HepG2 (cell line): ENCODE results near the gene OLAH. TPM values are rescaled to one million over a fixed set of nuclear protein-coding genes. Genes with fewer than 3 reads are reported as not detected.

Experiments
- ATAC-seq: fragments of 200-7000 bp; cut with Tn5 transposase; 3 replicates; pipeline ENCODE4 v1.9.1; 2020; ENCODE audit warnings: mild to moderate bottlenecking, moderate library complexity
- BruUV-seq: library from RNA; stranded (reverse); fragments of 400-500 nt; replicated peaks from 2 replicates; lab custom pipeline; 2021; lab: Mats Ljungman, UMichigan
- CTCF ChIA-PET: fragments of 300-600 bp; formaldehyde crosslinking; extraction: SDS; loops from one replicate; lab custom pipeline; 2021; ENCODE audit warnings: low total read pairs, inconsistent platforms, low intra/inter-chr PET ratio; lab: Yijun Ruan, JAX
- POLR2A ChIA-PET: fragments of 350-600 bp; sonication (Branson Sonifier 250); formaldehyde crosslinking; loops from one replicate; lab custom pipeline; 2020; ENCODE audit warnings: antibody characterized with exemption, inconsistent platforms; lab: Yijun Ruan, JAX
- DNase-seq: peaks from one replicate; pipeline ENCODE4 v3.0.0-alpha.2; 2015; ENCODE audit warnings: low spot score
- FAIRE-seq: peaks from 3 replicates; lab custom pipeline; 2011; peaks lifted over from hg19 to GRCh38; lab: Jason Lieb, UNC
- H2AFZ ChIP-seq: one replicate; pipeline ENCODE4 v1.6.1; 2011; ENCODE audit warnings: low read length, inconsistent platforms
- H3K27ac ChIP-seq: fragments of 300-600 bp; 3 replicates; pipeline ENCODE4 v1.8.0; 2011; ENCODE audit warnings: mixed run types, mild to moderate bottlenecking, mixed read lengths, low read length, inconsistent platforms; ENCODE audit not compliant: insufficient read depth; ENCODE audit errors: extremely low read length
- H3K27me3 ChIP-seq, 2 experiments: fragments of 200-600 bp in 1 of 2; 2 replicates in 1 of 2; 3 replicates in 1 of 2; pipeline versions ENCODE4 v1.6.0 to v1.8.0; 2011; ENCODE audit warnings: low read length in 2 of 2, mild to moderate bottlenecking in 2 of 2, moderate library complexity in 2 of 2, inconsistent platforms in 1 of 2; ENCODE audit not compliant: insufficient read depth in 2 of 2, control insufficient read depth in 1 of 2
- H3K36me3 ChIP-seq, 2 experiments: fragments of 200-600 bp in 1 of 2; replicated peaks in 1 of 2; 2 replicates in 1 of 2; 3 replicates in 1 of 2; pipeline versions ENCODE4 v1.5.1 to v1.8.0; 2011; ENCODE audit warnings: low read length in 2 of 2, inconsistent platforms in 1 of 2; ENCODE audit not compliant: insufficient read depth in 2 of 2, control insufficient read depth in 1 of 2
- H3K4me1 ChIP-seq: 2 replicates; pipeline ENCODE4 v1.5.1; 2012; ENCODE audit warnings: low read length, inconsistent platforms; ENCODE audit not compliant: insufficient read depth
- H3K4me2 ChIP-seq: 2 replicates; pipeline ENCODE4 v1.6.0; 2011; ENCODE audit warnings: low read depth, low read length, inconsistent platforms
- H3K4me3 ChIP-seq, 3 experiments: fragments of 200-600 bp in 1 of 3; sonication (generic), shearing (Covaris generic) in 1 of 3; replicated peaks in 1 of 3; 2 replicates each; pipeline ENCODE4 v1.5.1; 2011 to 2016; ENCODE audit warnings: low read length in 3 of 3, inconsistent platforms in 2 of 3, low read depth in 2 of 3, mild to moderate bottlenecking in 2 of 3, control low read depth in 1 of 3, mixed read lengths in 1 of 3; ENCODE audit not compliant: insufficient read depth in 1 of 3
- H3K79me2 ChIP-seq: one replicate; pipeline ENCODE4 v1.6.1; 2011; ENCODE audit warnings: low read length, inconsistent platforms; ENCODE audit not compliant: insufficient read depth
- H3K9ac ChIP-seq: 2 replicates; pipeline ENCODE4 v1.6.0; 2011; ENCODE audit warnings: mild to moderate bottlenecking, low read depth, low read length, inconsistent platforms; ENCODE audit not compliant: insufficient read depth
- H3K9me3 ChIP-seq: 2 replicates; pipeline ENCODE4 v1.5.1; 2012; ENCODE audit warnings: mild to moderate bottlenecking, low read length
- H4K20me1 ChIP-seq: 2 replicates; pipeline ENCODE4 v1.6.0; 2011; ENCODE audit warnings: inconsistent platforms, mild to moderate bottlenecking, low read length, moderate library complexity; ENCODE audit not compliant: insufficient read depth
- GLI4 ChIP-seq: sonication (generic); formaldehyde crosslinking; IDR thresholded peaks from 2 replicates; pipeline ENCODE4 v1.5.1; 2020; ENCODE audit warnings: missing genetic modification reagents, mild to moderate bottlenecking, moderate library complexity, borderline replicate concordance
- HMGXB4 ChIP-seq, 2 experiments: sonication (generic) in 1 of 2; formaldehyde crosslinking in 1 of 2; IDR thresholded peaks; 2 replicates each; pipeline versions ENCODE4 v1.4.0 to v1.6.1; 2018 to 2020; ENCODE audit warnings: missing genetic modification reagents in 2 of 2, borderline replicate concordance in 1 of 2, low read depth in 1 of 2, mild to moderate bottlenecking in 1 of 2, missing biosample characterization in 1 of 2
- KMT2A ChIP-seq: sonication (generic); formaldehyde crosslinking; IDR thresholded peaks from 2 replicates; pipeline ENCODE4 v1.4.0; 2020; ENCODE audit warnings: missing genetic modification reagents
- MZF1 ChIP-seq: sonication (generic); formaldehyde crosslinking; IDR thresholded peaks from 2 replicates; pipeline ENCODE4 v1.8.1; 2023; ENCODE audit warnings: mild to moderate bottlenecking, missing genetic modification reagents, borderline replicate concordance
- PRDM15 ChIP-seq: sonication (generic); formaldehyde crosslinking; IDR thresholded peaks from 2 replicates; pipeline ENCODE4 v1.4.0; 2020; ENCODE audit warnings: missing genetic modification reagents
- RNF219 ChIP-seq: sonication (generic); formaldehyde crosslinking; IDR thresholded peaks from 2 replicates; pipeline ENCODE4 v1.5.0; 2020; ENCODE audit warnings: mild to moderate bottlenecking, missing genetic modification reagents
- SP4 ChIP-seq: sonication (generic); formaldehyde crosslinking; IDR thresholded peaks from 2 replicates; pipeline ENCODE4 v1.8.1; 2023; ENCODE audit warnings: mild to moderate bottlenecking, missing genetic modification reagents
- TFDP1 ChIP-seq: IDR thresholded peaks from 2 replicates; pipeline ENCODE4 v1.6.1; 2016; ENCODE audit warnings: missing compliant biosample characterization, missing genetic modification reagents, borderline replicate concordance
- ZNF496 ChIP-seq: sonication (generic); formaldehyde crosslinking; IDR thresholded peaks from 2 replicates; pipeline ENCODE4 v1.8.1; 2023; ENCODE audit warnings: mild to moderate bottlenecking, moderate library complexity, missing genetic modification reagents; ENCODE audit not compliant: insufficient replicate concordance
- WGBS: methylation state at CpG from one replicate; pipeline ENCODE4 v1.1.6; 2017; ENCODE audit warnings: low lambda C conversion rate; 5-methylcytosine and 5-hydroxymethylcytosine counted together
- in situ Hi-C: cut with HindIII; loops from 2 replicates; pipeline ENCODE4 v1.10.0; 2017; ENCODE audit warnings: low pct_unique_long_range_greater_than_20kb; ENCODE audit not compliant: extremely low pct_ligation_motif_present
- intact Hi-C: fragments of 100-400 bp; cut with micrococcal nuclease; formaldehyde crosslinking; loops from one replicate; pipeline ENCODE4 v1.10.0; 2022; ENCODE audit not compliant: unreplicated experiment
- polyA plus RNA-seq, 8 experiments: library from polyadenylated mRNA; depleted of rRNA in 3 of 8; stranded (reverse) in 7 of 8; unstranded in 1 of 8; fragments of >200 nt; fragmentation: Illumina TruSeq in 4 of 8; extraction: Trizol in 4 of 8; gene quantifications; 2 replicates each; pipeline versions ENCODE4 v1.2.1 to v1.2.3, GENCODE V29; 2011 to 2016; ENCODE audit warnings: low read depth in 4 of 8, missing spikeins in 1 of 8, mixed read lengths in 1 of 8; ENCODE audit not compliant: insufficient read depth in 1 of 8
- total RNA-seq, 5 experiments: library from RNA; depleted of rRNA; stranded (reverse); fragments of >200 nt; fragmentation: Illumina TruSeq; extraction: Trizol; gene quantifications; 2 replicates each; pipeline ENCODE4 v1.2.3, GENCODE V29; 2016; ENCODE audit warnings: low read depth in 1 of 5

Gene OLAH
- total and polyA plus RNA-seq, 2 of the 13 experiments (the other 11 are each of a cell fraction or from before 2014, with no cell fraction given) = 0.13 TPM; not detected in 1

- Histone ChIP-seq H3K4me1 (peaks cover 19% of the 10 kb centered on the region), H3K27ac (no peak overlapping the region), H2AFZ (no peak overlapping the region), H3K9ac (no peak overlapping the region), H3K79me2 (no peaks in the 10 kb centered on the region), H4K20me1 (no peaks in the 10 kb centered on the region), H3K36me3 (no peaks in the 10 kb centered on the region), H3K4me2 (no peak overlapping the region), H3K4me3 (no peak overlapping the region), H3K27me3 (no peaks in the 10 kb centered on the region; a peak in 1 of 5 replicates), H3K9me3 (no peaks in the 10 kb centered on the region)
- intact Hi-C loops = no loop called here
- in situ Hi-C loops = no loop called here
- DNase-seq = no peak
- ChIA-PET POLR2A (interaction anchor here (1.2 kb wide), 1 partner anchor 56 kb away, joined by 3 read pairs; the partner anchor contains the start of gene MEIG1), CTCF (no interaction called here)
- BruUV-seq = no TSS peak
- no peak for ATAC-seq
- WGBS = 81% methylated on average over 7 of the region's 7 CpGs
- FAIRE-seq = no peak
- TF ChIP-seq GLI4 (CRISPR knock-in tag) = no peak
- no peak for TF ChIP-seq KMT2A (CRISPR knock-in tag)
- no peak for TF ChIP-seq SP4 (CRISPR knock-in tag)
- TF ChIP-seq MZF1 = no peak
- no peak for TF ChIP-seq PRDM15 (CRISPR knock-in tag)
- TF ChIP-seq HMGXB4 (CRISPR knock-in tag; IDR thresholded peaks at IDR 0.05; ENCODE audit: borderline replicate concordance in 1 of 2, low read depth in 1 of 2) = no peak
- TF ChIP-seq TFDP1 (CRISPR knock-in tag) = no peak
- TF ChIP-seq RNF219 (CRISPR knock-in tag) = no peak
- no peak for TF ChIP-seq ZNF496 (CRISPR knock-in tag)
Observed at GRCh38 chr10:15015451-15015850, 28.3 kb upstream of the OLAH start.
